Endodermal cell (in vitro differentiated cells): Measurements from ENCODE around the gene CXCR2. TPM values are rescaled to one million over a fixed set of nuclear protein-coding genes. Genes with fewer than 3 reads are reported as not detected.

Experiments
- DNase-seq: peaks from one replicate; pipeline ENCODE4 v3.0.0-alpha.2; 2017
- H3K27ac ChIP-seq: 2 replicates; pipeline ENCODE4 v1.5.1; 2013; ENCODE audit warnings: mild to moderate bottlenecking, low read depth, low read length, moderate library complexity
- H3K27me3 ChIP-seq: 2 replicates; pipeline ENCODE4 v1.6.1; 2013; ENCODE audit warnings: mild to moderate bottlenecking, low read length, moderate library complexity; ENCODE audit not compliant: insufficient read depth, control insufficient read depth, poor library complexity, severe bottlenecking
- H3K36me3 ChIP-seq: 2 replicates; pipeline ENCODE4 v1.7.0; 2013; ENCODE audit warnings: mild to moderate bottlenecking, low read length, moderate library complexity; ENCODE audit not compliant: control insufficient read depth, insufficient read depth
- H3K4me1 ChIP-seq: one replicate; pipeline ENCODE4 v1.7.0; 2013; ENCODE audit warnings: low read length; ENCODE audit not compliant: control insufficient read depth, insufficient read depth
- H3K4me3 ChIP-seq: 2 replicates; pipeline ENCODE4 v1.5.1; 2013; ENCODE audit warnings: mild to moderate bottlenecking, low read length, moderate library complexity
- H3K9ac ChIP-seq: 2 replicates; pipeline ENCODE4 v1.6.1; 2013; ENCODE audit warnings: mild to moderate bottlenecking, low read length, moderate library complexity; ENCODE audit not compliant: poor library complexity, severe bottlenecking; ENCODE audit errors: extremely low read depth
- H3K9me3 ChIP-seq: 2 replicates; pipeline ENCODE4 v1.6.1; 2013; ENCODE audit warnings: mild to moderate bottlenecking, low read length, moderate library complexity; ENCODE audit not compliant: control insufficient read depth
- H3K27ac Mint-ChIP-seq: 2 replicates; pipeline ENCODE4 v1.8.0; 2020; ENCODE audit warnings: mixed read lengths
- H3K27me3 Mint-ChIP-seq: 2 replicates; pipeline ENCODE4 v1.8.0; 2021; ENCODE audit warnings: mild to moderate bottlenecking, mixed read lengths; ENCODE audit not compliant: insufficient read depth
- H3K36me3 Mint-ChIP-seq: 2 replicates; pipeline ENCODE4 v1.8.0; 2020; ENCODE audit warnings: low read depth, mixed read lengths
- H3K4me1 Mint-ChIP-seq: 2 replicates; pipeline ENCODE4 v1.8.0; 2020; ENCODE audit warnings: mixed read lengths
- H3K4me3 Mint-ChIP-seq: 2 replicates; pipeline ENCODE4 v1.8.0; 2020; ENCODE audit warnings: mild to moderate bottlenecking, moderate library complexity, mixed read lengths
- H3K9me3 Mint-ChIP-seq: 2 replicates; pipeline ENCODE4 v1.8.0; 2020; ENCODE audit warnings: mild to moderate bottlenecking, mixed read lengths
- CTCF ChIP-seq: fragments of 200-600 bp; sonication (generic); conservative IDR thresholded peaks from 2 replicates; pipeline ENCODE4 v1.5.0; 2021; ENCODE audit warnings: antibody characterized with exemption, mild to moderate bottlenecking
- WGBS, 2 experiments: methylation state at CpG; one replicate each; pipeline versions ENCODE4 v1.1.5 to v1.1.7; 2013; ENCODE audit warnings: missing lambda C conversion rate in 2 of 2, mixed read lengths in 1 of 2; ENCODE audit not compliant: insufficient coverage in 1 of 2, insufficient read length in 1 of 2; 5-methylcytosine and 5-hydroxymethylcytosine counted together
- total RNA-seq, 2 donors: library from RNA; stranded (reverse); fragmentation: NEBNext Ultra II Directional in 1 of 2; extraction: Animal tissue kit (Norgen Biotek cat#: 25700) in 1 of 2; gene quantifications; 2 replicates in 1 of 2; 3 replicates in 1 of 2; pipeline ENCODE4 v1.2.1, GENCODE V29; 2021

Gene CXCR2
- total RNA-seq, 2 donors from 2014 or later, result not detected

- WGBS, 2 experiments, result 99 to 100% methylated on average over 3 to 4 of the region's 4 CpGs
- peaks cover 3% of the 10 kb centered on the region for H3K36me3 Mint-ChIP-seq
- H3K4me1 Mint-ChIP-seq, result peaks cover 13% of the 10 kb centered on the region
- Histone ChIP-seq H3K9ac (no peak overlapping the region), H3K27me3 (no peaks in the 10 kb centered on the region), H3K4me3 (no peak overlapping the region), H3K36me3 (no peaks in the 10 kb centered on the region), H3K9me3 (peaks cover 5% of the 10 kb centered on the region), H3K4me1 (peaks cover 7% of the 10 kb centered on the region), H3K27ac (no peak overlapping the region)
- no peak overlapping the region for H3K4me3 Mint-ChIP-seq
- no peak for TF ChIP-seq CTCF
- DNase-seq, result no peak
- H3K9me3 Mint-ChIP-seq, result peaks cover 20% of the 10 kb centered on the region
- H3K27me3 Mint-ChIP-seq, result peaks cover 15% of the 10 kb centered on the region
- H3K27ac Mint-ChIP-seq, result no peak overlapping the region
These were observed 54.0 kb downstream of the CXCR2 start for GRCh38 chr2:218179782-218180181.

GRCh38 chr2:218180467-218181114 is 54.8 kb downstream of the CXCR2 start:
- Mint-ChIP-seq H3K4me3 (no peak overlapping the region), H3K4me1 (peaks cover 13% of the 10 kb centered on the region), H3K9me3 (peaks cover 20% of the 10 kb centered on the region), H3K36me3 (peaks cover 3% of the 10 kb centered on the region), H3K27ac (no peak overlapping the region), H3K27me3 (peaks cover 20% of the 10 kb centered on the region)
- Histone ChIP-seq H3K4me1 (peaks cover 7% of the 10 kb centered on the region), H3K27me3 (no peaks in the 10 kb centered on the region), H3K9me3 (peaks cover 5% of the 10 kb centered on the region), H3K4me3 (no peak overlapping the region), H3K27ac (no peak overlapping the region), H3K9ac (no peak overlapping the region), H3K36me3 (no peaks in the 10 kb centered on the region)
- whole genome bisulfite sequencing, 2 experiments, result 79 to 82% methylated on average over 6 to 9 of the region's 9 CpGs
- no peak for TF ChIP-seq CTCF
- no peak for DNase-seq

- H3K9me3 Mint-ChIP-seq, result peaks cover 7% of the 10 kb centered on the region
- H3K27me3 Mint-ChIP-seq, result peaks cover 15% of the 10 kb centered on the region
- peaks cover 5% of the 10 kb centered on the region for H3K9me3 ChIP-seq
- H3K27ac ChIP-seq, result no peak overlapping the region
- no peak overlapping the region for H3K27ac Mint-ChIP-seq
- H3K9ac ChIP-seq, result no peak overlapping the region
- H3K4me3 ChIP-seq, result no peak overlapping the region
- peaks cover 20% of the 10 kb centered on the region for H3K4me1 Mint-ChIP-seq
- H3K36me3 ChIP-seq, result no peaks in the 10 kb centered on the region
- H3K36me3 Mint-ChIP-seq, result no peaks in the 10 kb centered on the region
- no peak for DNase-seq
- TF ChIP-seq CTCF, result no peak
- no peak overlapping the region for H3K4me3 Mint-ChIP-seq
- H3K4me1 ChIP-seq, result peaks cover 7% of the 10 kb centered on the region
- no peaks in the 10 kb centered on the region for H3K27me3 ChIP-seq
- 82% methylated on average over 1 of the region's 1 CpG; no CpG with 5 or more reads in 1 of the 2 experiments for WGBS, 2 experiments
These were observed 58.5 kb downstream of the CXCR2 start for GRCh38 chr2:218184331-218184730.
